Loucy (cell line): ENCODE measurements around the gene PITPNC1.

Experiments
- H2AFZ ChIP-seq: fragments of 200-600 bp; sonication (generic); 2 replicates; pipeline ENCODE4 v1.6.0; 2016; ENCODE audit warnings: antibody characterized with exemption, mild to moderate bottlenecking, low read length, moderate library complexity
- H3F3A ChIP-seq: fragments of 200-600 bp; 2 replicates; pipeline ENCODE4 v1.6.0; 2016; ENCODE audit warnings: antibody characterized with exemption, low read depth, mild to moderate bottlenecking
- H3K27me3 ChIP-seq: fragments of 200-600 bp; sonication (generic); 2 replicates; pipeline ENCODE4 v1.6.1; 2014; ENCODE audit warnings: low read length, mild to moderate bottlenecking; ENCODE audit not compliant: insufficient read depth, poor library complexity, severe bottlenecking
- H3K36me3 ChIP-seq: fragments of 200-600 bp; sonication (generic); 2 replicates; pipeline ENCODE4 v1.6.1; 2016; ENCODE audit warnings: low read length; ENCODE audit not compliant: insufficient read depth
- H3K4me1 ChIP-seq: fragments of 200-600 bp; sonication (generic); 2 replicates; pipeline ENCODE4 v1.5.1; 2014; ENCODE audit warnings: low read length, mild to moderate bottlenecking; ENCODE audit not compliant: insufficient read depth, poor library complexity, severe bottlenecking
- H3K4me2 ChIP-seq: fragments of 200-600 bp; sonication (generic); 2 replicates; pipeline ENCODE4 v1.6.0; 2014; ENCODE audit warnings: antibody characterized with exemption, low read length, low read depth, mild to moderate bottlenecking; ENCODE audit not compliant: poor library complexity, severe bottlenecking
- H3K4me3 ChIP-seq: fragments of 200-600 bp; sonication (generic); 2 replicates; pipeline ENCODE4 v1.5.1; 2014; ENCODE audit warnings: low read length, mild to moderate bottlenecking, mixed read lengths; ENCODE audit not compliant: poor library complexity, severe bottlenecking
- H3K79me2 ChIP-seq: fragments of 200-600 bp; sonication (generic); 2 replicates; pipeline ENCODE4 v1.6.1; 2014; ENCODE audit warnings: low read length; ENCODE audit not compliant: insufficient read depth
- H3K9ac ChIP-seq: fragments of 200-600 bp; sonication (generic); 2 replicates; pipeline ENCODE4 v1.6.0; 2014; ENCODE audit warnings: mild to moderate bottlenecking, low read depth, low read length, moderate library complexity; ENCODE audit not compliant: poor library complexity, severe bottlenecking
- H3K9me2 ChIP-seq: fragments of 200-600 bp; sonication (generic); replicated peaks from 2 replicates; pipeline ENCODE4 v1.6.1; 2016; ENCODE audit warnings: low read depth, low read length, mixed read lengths
- H3K9me3 ChIP-seq: fragments of 200-600 bp; sonication (generic); 2 replicates; pipeline ENCODE4 v1.6.1; 2014; ENCODE audit warnings: mild to moderate bottlenecking, antibody characterized with exemption, low read length, low read depth; ENCODE audit not compliant: insufficient read depth
- H4K20me1 ChIP-seq: fragments of 200-600 bp; sonication (generic); 2 replicates; pipeline ENCODE4 v1.6.0; 2014; ENCODE audit warnings: antibody characterized with exemption, low read length, mild to moderate bottlenecking; ENCODE audit not compliant: insufficient read depth, poor library complexity, severe bottlenecking
- CTCF ChIP-seq: fragments of 200-600 bp; sonication (generic); conservative IDR thresholded peaks from 2 replicates; pipeline ENCODE4 v1.5.1; 2014; ENCODE audit warnings: mild to moderate bottlenecking, antibody characterized with exemption, low read length
- EZH2phosphoT487 ChIP-seq: fragments of 200-600 bp; IDR thresholded peaks from 2 replicates; pipeline ENCODE4 v1.6.1; 2018; ENCODE audit warnings: antibody characterized with exemption, mild to moderate bottlenecking, moderate library complexity, borderline replicate concordance

The PITPNC1 gene

GRCh38 chr17:67569015-67569451 is 192.0 kb downstream of the PITPNC1 start:
- H3F3A ChIP-seq = no peaks in the 10 kb centered on the region
- TF ChIP-seq CTCF (no peak), EZH2phosphoT487 (no peak)
- H2AFZ ChIP-seq = no peak overlapping the region
- H3K36me3 ChIP-seq = no peaks in the 10 kb centered on the region
- H3K9me3 ChIP-seq = no peaks in the 10 kb centered on the region
- no peaks in the 10 kb centered on the region for H3K27me3 ChIP-seq
- H3K79me2 ChIP-seq = no peaks in the 10 kb centered on the region
- no peaks in the 10 kb centered on the region for H3K9me2 ChIP-seq
- no peak overlapping the region for H3K4me3 ChIP-seq
- H3K4me2 ChIP-seq = no peak overlapping the region
- H3K9ac ChIP-seq = no peak overlapping the region
- H3K4me1 ChIP-seq = no peaks in the 10 kb centered on the region
- H4K20me1 ChIP-seq = no peaks in the 10 kb centered on the region

DNA sequence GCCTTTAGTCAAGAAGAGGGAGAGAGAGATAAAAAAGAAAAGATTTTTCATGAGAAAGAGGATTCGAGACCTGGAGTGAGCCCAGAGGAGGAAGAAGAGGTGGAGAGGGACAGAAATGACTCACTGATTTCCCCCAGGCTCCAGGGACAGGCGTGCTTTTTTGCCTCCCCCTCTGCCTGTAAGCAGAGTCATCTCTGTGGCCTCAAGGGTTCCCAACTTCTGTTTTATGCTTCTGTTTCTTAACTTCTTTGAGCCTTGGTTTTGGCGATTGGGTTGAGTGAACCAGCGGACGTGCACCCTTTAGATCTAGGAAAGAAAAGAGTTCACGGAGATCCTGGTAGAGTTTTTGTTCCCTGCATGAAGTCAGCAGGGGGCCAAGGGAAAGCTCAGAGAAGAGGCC is 192.8 kb downstream of the PITPNC1 start:
- Histone ChIP-seq H3K9ac (no peak overlapping the region), H3K79me2 (no peaks in the 10 kb centered on the region), H3K4me1 (no peaks in the 10 kb centered on the region), H2AFZ (no peak overlapping the region), H3K9me3 (no peaks in the 10 kb centered on the region), H4K20me1 (no peaks in the 10 kb centered on the region), H3F3A (no peaks in the 10 kb centered on the region), H3K36me3 (no peaks in the 10 kb centered on the region), H3K4me2 (no peak overlapping the region), H3K27me3 (no peaks in the 10 kb centered on the region), H3K9me2 (no peaks in the 10 kb centered on the region), H3K4me3 (no peak overlapping the region)
- TF ChIP-seq CTCF = no peak
- no peak for TF ChIP-seq EZH2phosphoT487

DNA sequence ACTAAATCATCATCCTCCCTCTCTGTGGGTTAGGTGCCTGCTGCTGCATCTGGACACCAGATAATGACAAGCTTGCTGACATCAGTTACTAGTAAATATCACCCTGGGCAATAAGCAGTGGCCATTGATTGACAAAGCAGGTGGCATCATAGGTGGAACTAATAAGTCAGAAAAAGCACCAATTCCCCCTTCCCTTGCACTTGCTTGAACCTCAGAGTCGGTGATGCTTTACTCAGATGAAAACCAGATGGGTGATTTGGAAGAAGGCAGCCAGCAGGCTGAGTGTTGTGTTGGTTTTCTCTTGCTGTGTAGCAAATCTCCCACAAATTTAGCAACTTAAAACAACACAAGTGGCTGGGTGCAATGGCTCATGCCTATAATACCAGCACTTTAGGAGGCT is 193.7 kb downstream of the PITPNC1 start:
- no peaks in the 10 kb centered on the region for H3K79me2 ChIP-seq
- H3K9me2 ChIP-seq = no peaks in the 10 kb centered on the region
- no peaks in the 10 kb centered on the region for H3K4me1 ChIP-seq
- no peaks in the 10 kb centered on the region for H3K36me3 ChIP-seq
- H3K4me2 ChIP-seq = no peak overlapping the region
- H3K27me3 ChIP-seq = no peaks in the 10 kb centered on the region
- H3F3A ChIP-seq = no peaks in the 10 kb centered on the region
- no peak overlapping the region for H3K4me3 ChIP-seq
- H4K20me1 ChIP-seq = no peaks in the 10 kb centered on the region
- H3K9ac ChIP-seq = no peak overlapping the region
- no peak overlapping the region for H2AFZ ChIP-seq
- no peak for TF ChIP-seq CTCF
- TF ChIP-seq EZH2phosphoT487 = no peak
- H3K9me3 ChIP-seq = no peaks in the 10 kb centered on the region
